IPS-18c (cell line): Measurements from ENCODE around the gene PCBP3.

Experiments
- H3K4me3 ChIP-seq: 2 replicates; pipeline ENCODE4 v1.7.0; 2013; ENCODE audit warnings: low read depth, mild to moderate bottlenecking, low read length, moderate library complexity; ENCODE audit not compliant: insufficient read depth
- H3K9me3 ChIP-seq: one replicate; pipeline ENCODE4 v1.6.1; 2013; ENCODE audit warnings: mild to moderate bottlenecking, low read length, moderate library complexity; ENCODE audit not compliant: control insufficient read depth, insufficient read depth

PCBP3 gene

DNA sequence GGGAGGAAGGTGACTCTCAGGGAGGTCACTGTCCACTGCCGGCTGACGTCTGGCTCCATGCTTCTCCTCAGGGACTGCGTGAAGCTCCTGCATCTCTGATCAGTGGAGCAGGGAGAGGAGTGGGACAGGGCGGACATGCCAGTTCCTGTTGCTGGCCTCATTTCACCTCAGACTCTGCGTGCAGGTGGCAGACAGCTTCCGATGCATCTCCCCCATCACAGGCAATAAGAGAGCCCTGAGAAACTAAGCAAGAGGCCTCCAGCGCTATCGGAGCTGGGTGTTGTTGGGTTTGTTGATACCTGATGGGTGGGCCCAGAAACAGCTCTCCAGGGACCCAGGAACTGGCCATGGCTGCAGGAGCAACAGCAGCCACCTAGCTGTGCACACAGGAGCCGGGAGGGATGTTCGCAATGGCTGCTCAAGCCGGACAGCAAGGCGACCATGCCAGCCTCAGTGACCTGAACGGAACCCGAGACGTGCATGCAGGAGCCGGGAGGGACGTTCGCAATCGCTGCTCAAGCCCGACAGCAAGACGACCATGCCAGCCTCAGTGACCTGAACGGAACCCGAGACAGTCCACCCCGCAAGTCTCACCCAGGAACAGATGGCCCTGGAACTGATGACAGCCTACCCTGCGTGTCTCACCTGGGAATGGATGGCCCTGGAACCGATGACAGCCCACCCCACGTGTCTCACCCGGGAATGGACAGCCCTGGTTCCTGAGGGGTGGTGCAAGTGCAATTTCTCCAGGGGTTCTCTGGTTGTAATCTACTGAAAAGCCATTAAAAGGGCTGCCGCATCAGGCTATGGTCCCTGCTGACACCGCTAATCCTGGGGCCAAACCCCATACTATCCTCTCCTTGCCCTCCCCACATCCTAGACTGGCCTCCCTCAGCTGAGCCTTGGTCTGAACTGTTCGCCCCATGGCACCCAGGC, 14.2 kb upstream of the PCBP3 start:
- H3K4me3 ChIP-seq, result no peak overlapping the region
- H3K9me3 ChIP-seq, result peaks cover 2% of the 10 kb centered on the region

- peaks cover 2% of the 10 kb centered on the region for H3K9me3 ChIP-seq
Observed at GRCh38 chr21:45630066-45630694, 13.3 kb upstream of the PCBP3 start.

GRCh38 chr21:45630876-45631275, 12.6 kb upstream of the PCBP3 start:
- H3K9me3 ChIP-seq, result peaks cover 2% of the 10 kb centered on the region
- no peak overlapping the region for H3K4me3 ChIP-seq

More at GRCh38 chr21:45630066-45630694, 13.3 kb upstream of the PCBP3 start:
- H3K4me3 ChIP-seq, result no peak overlapping the region

DNA sequence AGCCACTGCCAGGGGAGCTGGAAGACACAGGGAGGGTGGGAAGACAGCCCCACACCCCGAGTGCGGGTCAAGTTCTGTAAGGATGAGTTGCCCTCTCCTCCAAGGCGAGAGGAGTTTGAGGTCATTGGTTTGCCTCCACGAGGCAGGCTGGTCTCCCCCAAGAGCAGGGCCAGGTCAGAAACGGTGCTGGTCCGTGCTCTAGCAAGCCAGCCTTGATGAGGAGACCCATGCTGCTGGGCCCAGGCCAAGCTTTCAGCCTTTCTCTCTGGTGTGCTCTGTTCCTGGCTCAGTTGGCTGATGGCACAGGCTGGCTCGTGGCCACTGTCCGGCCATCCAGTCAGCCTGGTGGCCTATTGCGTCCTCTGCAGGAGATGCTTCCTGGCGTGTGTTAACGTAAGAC, 12.0 kb upstream of the PCBP3 start:
- no peak overlapping the region for H3K4me3 ChIP-seq
- peaks cover 2% of the 10 kb centered on the region for H3K9me3 ChIP-seq

DNA sequence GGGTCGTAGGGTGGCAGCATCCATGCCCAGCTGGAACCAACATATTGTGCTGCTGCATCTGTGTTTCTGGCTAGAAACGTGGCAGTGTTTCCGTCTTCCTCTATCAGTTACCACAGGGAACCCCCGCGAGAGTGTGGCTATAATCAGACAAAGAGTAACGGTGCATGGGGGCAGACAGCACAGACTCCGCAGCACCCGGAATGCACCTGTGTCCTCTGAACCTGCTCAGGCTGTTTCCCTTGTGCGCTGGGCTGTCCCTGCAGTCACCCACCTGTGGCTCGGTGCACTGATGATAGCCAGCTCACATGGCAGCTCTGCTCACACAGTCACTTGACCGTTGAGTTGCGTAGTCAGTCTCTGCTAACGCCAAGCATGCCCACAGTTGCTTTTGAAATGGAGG, 11.4 kb upstream of the PCBP3 start:
- H3K9me3 ChIP-seq, result peaks cover 2% of the 10 kb centered on the region
- H3K4me3 ChIP-seq, result no peak overlapping the region

DNA sequence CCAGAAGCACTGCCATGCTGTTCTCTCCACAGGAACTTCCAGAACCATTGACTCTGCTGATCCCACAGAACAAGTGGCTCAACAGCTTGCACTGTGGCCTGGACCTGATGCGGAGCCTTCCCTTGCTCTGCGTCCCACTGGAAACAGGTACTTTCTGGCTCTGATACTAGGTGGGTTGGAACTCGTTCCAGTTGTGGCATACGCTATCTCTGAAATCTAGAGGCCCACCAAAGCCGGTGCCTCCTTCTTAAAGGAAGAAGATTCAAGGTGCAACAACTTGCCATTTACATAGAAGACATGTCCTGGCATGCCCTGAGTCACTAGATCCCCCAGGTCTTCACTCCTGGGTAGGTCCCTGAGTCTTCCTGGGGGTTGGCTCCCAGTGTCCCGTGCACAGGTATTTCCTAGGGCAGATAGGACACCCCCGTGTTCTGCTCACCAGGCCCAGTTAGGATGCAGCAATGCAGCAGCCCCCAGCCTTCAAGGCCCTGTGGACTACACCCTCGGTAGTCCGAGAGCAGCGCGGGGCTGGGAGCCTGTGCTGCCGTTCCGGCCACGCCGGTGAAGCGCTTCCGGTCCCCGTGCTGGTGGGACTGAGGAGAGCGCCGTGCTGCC, 10.8 kb upstream of the PCBP3 start:
- Histone ChIP-seq H3K4me3 (no peak overlapping the region), H3K9me3 (peaks cover 2% of the 10 kb centered on the region)

DNA sequence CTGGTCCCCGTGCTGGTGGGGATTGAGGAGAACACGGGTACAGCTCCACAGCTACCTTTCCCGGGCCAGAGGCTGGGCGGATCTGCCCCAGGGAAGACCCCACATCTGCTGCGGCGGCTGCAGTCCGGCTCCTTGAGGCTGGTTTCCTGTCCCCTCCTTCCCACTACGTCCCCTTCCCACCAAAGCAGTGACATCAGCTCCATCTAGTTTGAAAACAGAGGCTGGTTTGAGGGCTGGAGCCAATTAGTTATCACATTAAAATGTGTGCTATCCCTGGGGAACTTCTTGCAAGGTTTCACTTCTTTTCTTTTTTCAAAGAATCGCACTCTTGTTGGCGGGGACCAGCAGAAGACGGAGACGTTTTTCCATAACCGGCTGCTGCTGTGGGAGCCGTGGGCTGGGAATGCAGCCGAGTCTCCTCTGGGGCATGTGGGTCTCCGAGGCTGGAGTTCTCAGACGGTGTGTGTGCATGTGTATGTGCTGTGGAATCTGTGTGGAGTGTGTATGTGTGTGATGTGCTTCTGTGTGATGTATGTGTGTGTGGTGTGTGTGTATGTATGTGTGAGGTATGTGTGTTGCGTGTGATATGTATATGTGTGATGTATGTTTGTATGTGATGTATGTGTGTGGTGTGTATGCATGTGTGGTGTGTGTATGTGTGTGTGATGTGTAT, 8.9 kb upstream of the PCBP3 start:
- H3K4me3 ChIP-seq, result no peak overlapping the region
- H3K9me3 ChIP-seq, result peaks cover 2% of the 10 kb centered on the region

GRCh38 chr21:45635271-45636151, 8.0 kb upstream of the PCBP3 start:
- peaks cover 2% of the 10 kb centered on the region for H3K9me3 ChIP-seq
- no peak overlapping the region for H3K4me3 ChIP-seq

DNA sequence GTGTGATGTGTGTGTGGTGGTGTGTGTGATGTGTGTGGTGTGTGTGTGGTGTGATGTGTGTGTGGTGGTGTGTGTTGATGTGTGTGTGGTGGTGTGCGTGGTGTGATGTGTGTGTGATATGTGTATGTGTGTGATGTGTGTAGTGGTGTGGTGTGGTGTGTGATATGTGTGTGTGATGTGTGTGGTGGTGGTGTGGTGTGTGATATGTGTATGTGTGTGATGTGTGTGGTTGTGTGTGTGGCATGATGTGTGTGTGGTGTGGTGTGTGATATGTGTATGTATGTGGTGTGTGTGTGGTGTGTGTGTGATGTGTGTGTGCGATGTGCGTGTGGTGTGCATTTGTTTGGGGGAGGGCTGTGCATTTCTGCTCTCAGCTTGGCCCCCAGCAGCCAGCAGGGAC, 7.1 kb upstream of the PCBP3 start:
- Histone ChIP-seq H3K4me3 (no peak overlapping the region), H3K9me3 (peaks cover 2% of the 10 kb centered on the region)

GRCh38 chr21:45636951-45637646, 6.4 kb upstream of the PCBP3 start:
- peaks cover 2% of the 10 kb centered on the region for H3K9me3 ChIP-seq
- H3K4me3 ChIP-seq, result no peak overlapping the region

DNA sequence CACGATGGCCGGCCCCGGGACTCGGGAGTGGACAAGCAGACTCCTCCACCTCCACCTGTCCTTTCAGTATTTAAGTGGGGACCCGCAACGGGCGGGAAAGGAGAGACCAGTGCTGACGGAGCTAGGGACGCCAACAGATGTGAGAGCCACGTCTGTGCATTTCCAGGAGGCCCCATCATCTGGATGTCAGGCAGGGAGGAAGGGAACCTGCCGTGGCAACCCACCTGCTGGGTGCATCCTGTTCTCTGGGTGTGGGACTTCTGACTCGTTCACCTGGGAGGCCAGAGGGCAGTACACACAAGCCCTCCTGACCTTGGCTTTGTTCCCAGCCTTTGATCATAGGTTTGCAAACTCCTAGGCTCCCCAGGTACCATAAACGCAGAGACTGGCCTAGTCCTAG, 5.6 kb upstream of the PCBP3 start:
- Histone ChIP-seq H3K4me3 (no peak overlapping the region), H3K9me3 (peaks cover 2% of the 10 kb centered on the region)

DNA sequence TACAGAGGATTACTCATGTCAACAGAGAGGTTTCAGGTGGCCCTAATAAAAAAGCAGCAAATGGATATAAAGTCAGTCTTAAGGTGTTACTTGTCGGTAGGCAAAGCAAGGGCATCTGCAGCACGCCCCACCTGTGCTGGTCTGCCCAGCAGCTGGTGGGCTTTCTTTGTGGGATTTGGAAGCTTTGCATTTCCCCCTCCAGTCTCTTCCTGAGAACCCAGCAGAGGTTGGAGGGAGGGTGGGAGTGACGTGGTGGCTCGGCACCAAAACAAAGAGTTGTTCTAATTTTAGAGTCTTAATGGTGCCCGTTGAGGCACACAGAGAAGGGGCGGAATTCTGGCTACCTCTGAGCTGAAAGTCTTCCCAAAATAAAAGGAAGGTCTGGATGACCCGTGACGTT, 4.8 kb upstream of the PCBP3 start:
- Histone ChIP-seq H3K9me3 (peaks cover 2% of the 10 kb centered on the region), H3K4me3 (no peak overlapping the region)

- Histone ChIP-seq H3K4me3 (no peak overlapping the region), H3K9me3 (peaks cover 2% of the 10 kb centered on the region)
Observed at GRCh38 chr21:45639206-45640000, 4.1 kb upstream of the PCBP3 start.

- peaks cover 2% of the 10 kb centered on the region for H3K9me3 ChIP-seq
- no peak overlapping the region for H3K4me3 ChIP-seq
Observed at GRCh38 chr21:45640001-45640887, 3.3 kb upstream of the PCBP3 start.
